CD1c-positive myeloid dendritic cell (primary cell): ENCODE results near the gene PLA2G2F.

Experiments used
- DNase-seq: peaks from one replicate; pipeline ENCODE4 v3.0.0-alpha.2; 2016; ENCODE audit errors: extremely low spot score

The PLA2G2F gene

DNA sequence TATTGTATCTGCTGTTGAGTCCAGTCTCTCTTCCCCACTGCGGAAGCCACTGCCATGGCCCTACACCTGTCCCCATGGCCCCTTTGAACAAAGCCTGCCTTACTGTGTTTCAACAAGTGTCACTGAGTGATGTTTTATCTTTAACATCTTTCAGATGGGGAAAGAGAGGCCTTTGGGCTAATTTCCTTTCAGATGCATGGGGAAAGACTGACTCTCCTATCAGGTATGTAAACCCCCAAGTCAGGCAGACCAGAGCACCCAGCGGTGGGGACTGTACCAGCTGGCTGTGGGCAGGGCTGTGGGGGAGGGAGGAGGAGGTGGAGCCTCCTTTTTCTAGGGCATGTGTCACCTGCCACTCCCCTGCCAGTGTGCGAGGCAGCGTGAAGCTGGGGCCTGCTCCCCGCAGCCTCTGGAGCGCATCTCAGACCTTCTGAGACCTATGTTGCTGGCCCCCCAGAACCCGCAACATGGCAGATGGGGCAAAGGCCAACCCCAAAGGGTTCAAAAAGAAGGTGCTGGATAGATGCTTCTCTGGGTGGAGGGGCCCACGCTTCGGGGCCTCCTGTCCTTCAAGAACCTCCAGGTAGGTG is at the start of gene PLA2G2F:
Gene PLA2G2F (plus strand): TSS at position 363 of the 590 bp plus-strand sequence. CDS start 105 bp downstream, at position 468.
- DNase-seq, result no peak

GRCh38 chr1:20089328-20090077 is 49.6 kb upstream of the PLA2G2F start:
- no peak for DNase-seq

DNA sequence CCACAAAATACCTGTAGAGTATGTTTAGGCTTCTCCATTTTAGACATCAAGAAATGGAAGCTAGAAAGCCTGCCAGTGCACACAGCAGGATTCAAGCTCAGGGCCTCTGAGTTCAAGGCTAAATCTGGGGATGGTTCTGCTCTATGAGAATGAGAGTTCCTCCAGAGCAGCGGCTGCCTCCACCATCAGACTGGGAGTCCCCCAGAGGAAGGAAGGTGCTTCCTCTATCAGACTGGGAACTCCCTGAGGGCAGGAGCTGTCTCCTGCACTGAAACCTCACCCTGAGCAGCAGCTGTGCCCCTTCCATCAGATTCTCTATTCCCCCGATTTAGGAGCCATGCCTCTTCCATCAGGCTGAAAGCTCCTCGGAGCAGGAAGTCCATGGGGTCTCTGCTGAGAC is 49.0 kb upstream of the PLA2G2F start:
- DNase-seq, result no peak

- DNase-seq, result no peak
Measured at GRCh38 chr1:20090641-20091040, 48.5 kb upstream of the PLA2G2F start.

GRCh38 chr1:20093303-20093702 is 45.8 kb upstream of the PLA2G2F start:
- DNase-seq, result no peak

- DNase-seq, result no peak
Measured at GRCh38 chr1:20093940-20094391, 45.2 kb upstream of the PLA2G2F start.

DNA sequence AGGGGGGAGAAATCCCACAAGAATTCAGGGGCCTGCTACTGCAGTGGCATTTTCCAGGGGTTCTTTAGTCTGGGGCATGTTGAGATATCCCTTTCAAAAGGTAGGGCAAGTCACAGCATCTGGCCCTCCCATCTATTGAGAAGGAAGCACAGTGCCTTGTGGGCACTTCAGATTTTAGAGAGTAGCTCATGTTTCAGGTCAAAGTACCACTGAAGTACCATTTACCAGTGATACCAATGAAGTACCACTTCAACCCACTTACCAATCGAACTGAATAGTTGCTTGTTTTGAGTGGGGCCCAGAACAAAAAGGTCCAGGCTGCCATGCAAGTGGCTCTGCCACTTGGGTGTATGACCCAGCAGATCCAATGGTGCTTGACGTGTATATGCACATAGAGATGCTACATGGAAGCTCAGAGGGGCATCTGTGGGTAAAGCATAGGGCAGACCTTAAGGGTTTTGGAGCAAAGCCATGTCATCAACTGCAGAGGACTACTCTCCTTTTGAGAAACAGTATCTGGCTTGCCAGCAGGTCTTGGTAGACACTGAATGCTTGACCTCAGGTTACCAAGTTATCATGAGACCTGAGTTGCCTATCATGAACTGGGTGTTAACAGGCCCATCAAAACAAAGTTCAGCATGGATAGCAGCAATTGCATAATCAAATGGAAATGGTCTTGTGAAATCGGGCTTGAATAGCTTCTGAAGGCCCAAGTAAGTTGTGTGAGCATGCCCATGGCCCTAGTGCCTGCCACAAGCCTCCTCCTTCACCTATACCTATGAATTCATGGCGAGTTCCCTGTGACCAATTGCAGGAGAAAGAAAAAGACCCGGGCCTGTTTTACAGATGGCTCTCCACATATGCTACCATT is 43.3 kb upstream of the PLA2G2F start:
- no peak for DNase-seq

DNA sequence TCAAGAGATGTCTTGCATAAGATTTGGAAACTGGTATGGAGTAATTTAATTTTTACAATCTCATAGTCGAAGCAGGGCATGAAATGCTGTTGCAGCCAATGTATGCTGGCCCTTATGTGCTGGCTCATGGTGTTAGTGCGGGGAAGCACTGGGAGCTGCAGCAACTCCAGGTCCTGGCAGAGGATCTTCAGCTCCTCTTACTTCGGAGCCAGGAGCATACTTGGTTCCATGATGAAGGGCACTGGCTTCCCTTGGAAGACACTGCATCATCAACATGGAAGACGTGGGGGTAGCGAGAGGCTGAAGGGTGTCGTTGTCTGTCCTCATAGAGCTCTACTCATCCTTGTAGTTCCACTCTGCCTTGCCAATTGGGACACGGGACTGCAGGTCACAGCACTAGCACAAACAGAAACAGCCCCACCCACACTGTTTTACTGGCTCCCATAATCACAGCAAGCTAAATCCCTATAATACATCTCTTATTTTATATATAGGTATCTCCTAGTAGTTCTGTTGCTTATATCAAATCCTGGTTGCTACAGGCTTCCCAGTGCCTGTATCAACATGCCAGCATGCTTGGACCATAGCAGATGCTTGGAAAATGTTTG is 42.2 kb upstream of the PLA2G2F start:
- DNase-seq, result no peak

- peak; percentile 13 for DNase-seq
Measured at GRCh38 chr1:20099533-20099932, 39.6 kb upstream of the PLA2G2F start.

GRCh38 chr1:20100632-20101355 is 38.3 kb upstream of the PLA2G2F start:
- DNase-seq, result peak; percentile 54

DNA sequence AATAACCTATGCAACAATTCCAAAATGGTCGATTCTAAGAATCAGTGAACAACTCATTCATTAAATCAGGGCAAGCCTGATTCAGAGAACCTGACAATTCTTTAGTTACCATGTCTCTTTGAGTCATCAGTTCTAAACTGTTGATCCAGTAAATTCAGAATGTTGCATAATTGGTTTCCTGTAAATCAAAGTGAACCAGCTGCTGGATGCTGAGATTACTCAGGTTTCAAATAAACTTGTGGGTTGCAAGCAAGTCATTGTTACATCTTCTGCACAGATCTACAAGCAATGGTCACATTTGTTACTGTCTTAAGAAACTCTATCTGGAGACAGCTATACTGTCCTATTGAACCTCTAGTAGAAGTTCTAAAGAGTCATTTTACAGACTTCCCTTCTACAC is 36.2 kb upstream of the PLA2G2F start:
- no peak for DNase-seq

- DNase-seq, result no peak
Measured at GRCh38 chr1:20105856-20106255, 33.3 kb upstream of the PLA2G2F start.

- DNase-seq, result no peak
Measured at GRCh38 chr1:20107351-20107750, 31.8 kb upstream of the PLA2G2F start.

DNA sequence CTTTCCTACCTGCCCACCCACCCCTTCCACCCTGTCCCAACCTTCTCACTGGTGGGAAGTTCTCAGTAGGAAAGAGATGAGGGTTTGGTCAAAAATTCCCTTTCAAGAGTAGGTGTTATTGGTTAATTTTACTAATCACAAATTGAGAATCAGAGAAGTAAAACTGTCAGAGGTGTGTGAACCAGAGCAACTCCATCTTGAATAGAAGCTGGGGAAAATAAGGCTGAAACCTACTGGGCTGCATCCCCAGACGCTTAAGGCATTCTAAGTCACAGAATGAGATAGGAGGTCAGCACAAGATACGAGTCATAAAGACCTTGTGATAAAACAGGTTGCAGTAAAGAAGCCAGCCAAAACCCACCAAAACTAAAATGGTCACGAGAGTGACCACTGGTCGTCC is 31.3 kb upstream of the PLA2G2F start:
- no peak for DNase-seq

GRCh38 chr1:20108366-20109123 is 30.6 kb upstream of the PLA2G2F start:
- no peak for DNase-seq

DNA sequence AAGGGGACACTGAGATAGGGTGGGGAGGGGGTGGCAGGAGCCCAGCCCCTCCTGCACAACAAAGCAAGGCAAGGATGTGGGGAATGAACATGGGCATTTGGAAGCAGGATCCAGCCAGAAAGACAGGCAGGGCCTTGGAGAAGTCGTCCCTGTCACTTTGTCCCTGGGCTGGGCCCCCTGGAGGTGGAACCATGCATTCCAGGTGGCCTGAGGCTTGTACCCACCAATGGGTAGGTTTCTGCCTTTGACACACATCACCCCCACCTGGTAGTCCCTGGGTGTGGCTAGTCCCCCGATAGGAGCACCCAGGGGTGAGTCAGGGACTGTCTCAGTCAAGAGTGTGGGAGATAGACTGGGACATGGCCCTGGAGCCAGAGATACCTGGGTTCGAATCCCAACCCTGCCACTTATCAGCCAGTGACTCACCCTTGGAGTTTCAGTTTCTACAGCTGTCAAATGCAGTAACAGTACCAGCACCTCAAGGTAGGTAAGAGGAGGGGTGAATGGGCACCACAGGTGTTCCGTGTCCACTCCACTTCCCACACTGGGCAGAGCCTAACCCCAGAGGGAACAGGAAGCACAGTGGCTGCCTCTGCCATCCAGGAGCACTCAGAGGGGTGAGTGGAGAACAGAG is 29.8 kb upstream of the PLA2G2F start:
- no peak for DNase-seq

DNA sequence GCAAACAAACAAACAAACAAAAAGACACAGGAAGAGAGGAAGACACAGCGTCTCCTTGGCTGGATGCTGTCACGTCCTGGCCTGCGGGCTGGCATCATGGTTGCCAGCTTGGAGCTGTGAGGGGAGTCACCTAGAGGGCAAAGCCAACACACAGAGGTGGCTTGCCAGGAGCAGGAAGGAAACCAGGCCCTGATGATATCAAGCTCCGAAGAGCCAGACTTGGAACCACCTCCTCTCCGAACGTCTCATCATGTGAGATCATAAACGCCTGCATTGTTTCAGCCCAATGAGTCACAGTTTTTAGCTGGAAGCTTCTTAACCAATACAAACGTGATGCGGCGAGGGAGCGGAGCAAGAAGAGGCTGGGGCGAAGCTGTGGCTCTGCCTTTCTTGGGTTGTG is 28.4 kb upstream of the PLA2G2F start:
- DNase-seq, result peak; percentile 5

- no peak for DNase-seq
Measured at GRCh38 chr1:20111452-20111851, 27.7 kb upstream of the PLA2G2F start.

DNA sequence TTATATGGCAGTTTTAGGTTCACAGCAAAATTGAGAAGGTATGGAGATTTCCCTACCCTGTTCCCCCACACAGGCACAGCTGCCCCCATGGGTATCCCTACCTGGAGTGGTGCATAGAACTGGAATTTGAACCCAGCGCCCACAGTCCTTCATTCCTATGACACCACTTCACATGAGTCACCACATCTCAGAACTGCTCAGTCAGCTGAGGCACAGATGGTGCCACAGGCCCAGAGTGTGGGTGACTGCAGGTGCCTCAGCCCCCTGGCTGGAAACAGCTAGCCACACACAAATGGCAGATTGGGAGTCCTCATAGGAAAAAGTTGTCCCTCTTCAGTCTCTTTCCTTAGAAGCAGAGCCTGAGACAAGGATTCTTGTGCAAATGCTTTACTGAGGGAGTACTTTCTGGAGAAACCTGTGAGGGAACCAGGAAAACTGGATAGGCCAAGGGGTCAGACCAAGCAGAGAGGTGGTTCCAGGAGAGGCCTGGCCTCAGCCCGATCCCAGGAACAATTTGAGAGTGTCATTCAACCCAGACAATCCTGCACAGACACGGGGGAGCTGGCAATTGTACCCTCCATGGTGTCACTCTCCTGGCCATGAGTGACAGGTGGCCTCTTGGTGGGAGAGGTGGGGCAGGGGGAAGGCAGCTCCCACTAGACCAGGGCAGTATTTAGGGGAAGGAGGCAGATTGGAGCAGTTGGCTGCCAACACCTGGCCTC is 26.7 kb upstream of the PLA2G2F start:
- DNase-seq, result no peak
